Thyroid gland (tissue), 4 donors: ENCODE data around the gene CYP27A1.

Source experiments
- CTCF ChIP-seq, 6 experiments: fragments of 200-600 bp in 3 of 6; fragments of 450-650 bp in 3 of 6; sonication (generic) in 3 of 6; IDR thresholded peaks; one replicate each; pipeline ENCODE4 v1.5.1; 2016 to 2019; ENCODE audit warnings: antibody characterized with exemption in 6 of 6, mild to moderate bottlenecking in 2 of 6, inconsistent platforms in 1 of 6, moderate library complexity in 1 of 6
- POLR2A ChIP-seq, 2 donors: fragments of 450-650 bp; IDR thresholded peaks; one replicate each; pipeline ENCODE4 v1.6.1; 2017; ENCODE audit warnings: antibody characterized with exemption in 2 of 2, mild to moderate bottlenecking in 2 of 2, moderate library complexity in 1 of 2

- TF ChIP-seq POLR2A (IDR thresholded peaks at IDR 0.05) (no peak), CTCF (IDR thresholded peaks at IDR 0.05) (no peak)
Measured at GRCh38 chr2:218744615-218745014, 37.3 kb upstream of the CYP27A1 start.
